Measurements from ENCODE around the gene CFAP61. TPM values are rescaled to one million over a fixed set of nuclear protein-coding genes. Genes with fewer than 3 reads are reported as not detected.

CFAP61 gene
- total RNA-seq, 1 donor from 2014 or later: not detected

DNA sequence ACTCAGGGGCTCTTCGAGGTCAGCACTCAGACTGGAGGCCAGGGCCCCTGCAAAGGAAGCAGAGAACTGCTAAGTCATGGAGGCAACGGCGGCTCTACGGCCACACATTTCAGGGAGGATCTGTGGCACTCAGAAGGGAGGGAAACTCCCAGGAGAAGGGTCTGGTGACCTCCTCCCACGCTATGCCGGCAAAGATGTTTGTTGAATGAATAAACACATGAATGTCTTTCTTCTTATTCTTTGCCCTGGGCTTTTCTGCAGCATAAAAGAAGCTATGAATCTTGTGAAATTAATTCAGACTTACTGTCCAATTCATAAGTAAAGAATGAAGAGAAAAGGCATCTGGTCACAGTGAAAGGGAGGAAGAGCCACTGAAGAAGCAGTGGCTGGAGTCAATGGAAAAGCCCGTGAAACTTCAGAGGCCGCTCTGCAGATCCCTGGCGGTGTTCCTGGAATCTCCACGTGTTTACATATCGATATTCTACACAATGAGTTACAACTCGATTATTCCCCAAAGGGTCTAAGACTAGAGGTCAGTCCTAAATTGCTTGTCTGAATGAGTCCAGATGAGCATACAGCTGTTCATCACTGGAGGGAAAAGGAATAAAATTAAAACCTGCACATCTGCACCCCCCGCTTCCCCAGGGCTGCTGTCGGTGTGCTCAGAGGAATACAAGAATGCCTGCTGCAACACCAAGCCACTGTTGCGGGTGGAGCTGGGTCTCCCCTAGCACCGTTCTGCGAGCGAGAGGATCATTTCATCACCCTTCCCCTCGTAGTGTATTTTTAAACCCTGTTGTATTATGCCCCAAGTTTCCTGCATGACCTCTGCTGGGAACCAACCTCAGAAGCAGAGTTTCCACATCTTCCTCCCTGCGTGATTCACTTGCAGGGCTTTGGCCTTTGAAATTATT, 341.1 kb downstream of the CFAP61 start:
- H3K4me3 ChIP-seq: no peak overlapping the region
- H3K36me3 ChIP-seq: peaks cover 0 to 20% of the 10 kb centered on the region in 2 donors
- no peaks in the 10 kb centered on the region for H3K4me1 ChIP-seq
- intact Hi-C loops (cut with DNase I): no loop called here
- TF ChIP-seq CTCF (IDR thresholded peaks at IDR 0.05): no peak
- H3K27me3 ChIP-seq: no peaks in the 10 kb centered on the region
- H3K9me3 ChIP-seq: no peaks in the 10 kb centered on the region
- no peak overlapping the region for H3K27ac ChIP-seq
- no peak for DNase-seq (ENCODE audit: low spot score in 2 of 2)

DNA sequence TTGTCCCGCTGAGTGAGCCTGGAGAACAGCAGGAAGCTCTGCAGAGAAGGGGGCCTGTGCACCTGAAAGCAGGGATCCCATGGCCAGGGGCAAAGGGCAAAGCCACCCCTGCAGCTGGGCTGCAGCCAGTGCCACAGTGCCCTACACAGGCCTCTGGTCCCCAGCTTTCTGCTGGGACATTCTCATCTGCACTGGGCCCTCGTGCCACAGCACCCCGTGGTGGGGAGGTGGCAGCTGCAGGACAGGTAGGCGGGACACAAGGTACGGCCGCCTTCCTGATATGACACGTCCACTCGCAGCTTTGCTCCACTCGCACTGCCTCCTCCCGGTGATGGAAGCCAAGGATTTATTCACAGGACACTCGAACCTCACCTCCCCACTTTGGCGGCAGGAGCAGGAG, 342.8 kb downstream of the CFAP61 start:
- Histone ChIP-seq H3K27ac (no peak overlapping the region), H3K27me3 (no peaks in the 10 kb centered on the region), H3K4me1 (no peaks in the 10 kb centered on the region), H3K9me3 (no peaks in the 10 kb centered on the region), H3K4me3 (no peak overlapping the region), H3K36me3 (peaks cover 3 to 26% of the 10 kb centered on the region in 2 donors)
- no peak for TF ChIP-seq CTCF (IDR thresholded peaks at IDR 0.05)
- intact Hi-C loops (cut with DNase I): no loop called here
- DNase-seq (ENCODE audit: low spot score in 2 of 2): no peak

GRCh38 chr20:20395903-20396568, 343.7 kb downstream of the CFAP61 start:
- H3K27me3 ChIP-seq: no peaks in the 10 kb centered on the region
- no peaks in the 10 kb centered on the region for H3K9me3 ChIP-seq
- intact Hi-C loops (cut with DNase I): no loop called here
- no peaks in the 10 kb centered on the region for H3K4me1 ChIP-seq
- no peak overlapping the region for H3K27ac ChIP-seq
- no peak for DNase-seq (ENCODE audit: low spot score in 2 of 2)
- peaks cover 3 to 26% of the 10 kb centered on the region in 2 donors for H3K36me3 ChIP-seq
- no peak overlapping the region for H3K4me3 ChIP-seq
- TF ChIP-seq CTCF (IDR thresholded peaks at IDR 0.05): no peak

GRCh38 chr20:20396794-20397193, 344.5 kb downstream of the CFAP61 start:
- DNase-seq (ENCODE audit: low spot score in 2 of 2): no peak
- H3K4me3 ChIP-seq: no peak overlapping the region
- no peak for TF ChIP-seq CTCF (IDR thresholded peaks at IDR 0.05)
- no peak overlapping the region for H3K27ac ChIP-seq
- no peaks in the 10 kb centered on the region for H3K9me3 ChIP-seq
- peaks cover 3 to 22% of the 10 kb centered on the region in 2 donors for H3K36me3 ChIP-seq
- H3K27me3 ChIP-seq: no peaks in the 10 kb centered on the region
- intact Hi-C loops (cut with DNase I): no loop called here
- no peaks in the 10 kb centered on the region for H3K4me1 ChIP-seq

GRCh38 chr20:20398123-20398522, 345.8 kb downstream of the CFAP61 start:
- H3K36me3 ChIP-seq: peaks cover 3 to 10% of the 10 kb centered on the region in 2 donors
- no peak overlapping the region for H3K27ac ChIP-seq
- H3K9me3 ChIP-seq: no peaks in the 10 kb centered on the region
- no peaks in the 10 kb centered on the region for H3K4me1 ChIP-seq
- TF ChIP-seq CTCF (IDR thresholded peaks at IDR 0.05): no peak
- no peak overlapping the region for H3K4me3 ChIP-seq
- H3K27me3 ChIP-seq: no peaks in the 10 kb centered on the region
- no peak for DNase-seq (ENCODE audit: low spot score in 2 of 2)
- intact Hi-C loops (cut with DNase I): no loop called here

Measured in ascending aorta (tissue), 2 donors.